ENCODE measurements around the gene BBS9.
"Not testable (repeated sequence)": the region's sequence is repeated elsewhere in the genome, so short reads cannot be mapped to it uniquely, and the experiment has no call there.

BBS9 gene

DNA sequence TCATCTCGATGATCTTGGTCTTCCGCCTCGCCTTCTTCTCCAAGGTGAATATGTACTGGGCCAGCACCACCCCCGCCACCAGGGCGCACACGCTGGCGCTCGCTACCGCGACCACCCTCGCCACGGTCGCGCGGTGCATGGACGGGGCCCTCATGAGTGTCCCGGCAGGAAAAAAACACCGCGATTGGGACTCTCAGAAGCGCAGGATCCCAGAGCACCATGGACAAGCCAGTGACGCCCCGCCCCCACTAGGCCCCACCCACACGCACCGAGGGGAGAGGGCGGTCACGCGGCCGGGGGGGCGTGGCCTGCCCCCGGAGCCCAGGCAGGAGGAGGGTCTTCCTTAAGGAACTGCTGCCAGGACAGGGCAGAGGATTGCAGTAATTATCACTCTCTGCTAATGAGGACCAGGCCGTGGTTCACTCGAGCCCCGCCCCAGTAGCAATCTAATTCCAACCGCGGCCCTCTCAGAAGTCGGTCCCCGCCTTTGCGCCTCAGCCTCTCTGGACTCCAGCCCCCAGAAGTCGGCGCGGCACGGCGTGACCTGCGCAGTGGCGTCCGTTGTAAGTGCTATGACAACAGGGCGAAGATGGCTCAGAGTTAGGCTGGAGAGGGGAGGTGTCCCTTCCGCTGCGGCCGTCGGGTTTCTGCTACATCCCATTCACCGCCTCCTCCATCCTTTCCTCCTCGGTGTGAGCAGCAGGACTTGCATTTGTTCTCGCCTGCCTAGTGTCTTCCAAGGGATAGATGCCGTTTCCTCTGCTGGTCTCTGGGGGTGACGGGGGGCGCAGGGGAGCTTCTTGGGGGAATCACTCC lies at the start of gene BBS9:
Gene BBS9, plus strand, starts transcription at position 575 of the 816 bp plus-strand sequence. CDS start 16,689 bp downstream, outside the sequence.
- peak; percentile 79 to 91 (median 86) for DNase-seq (ENCODE audit: low read depth in 3 of 3)

DNA sequence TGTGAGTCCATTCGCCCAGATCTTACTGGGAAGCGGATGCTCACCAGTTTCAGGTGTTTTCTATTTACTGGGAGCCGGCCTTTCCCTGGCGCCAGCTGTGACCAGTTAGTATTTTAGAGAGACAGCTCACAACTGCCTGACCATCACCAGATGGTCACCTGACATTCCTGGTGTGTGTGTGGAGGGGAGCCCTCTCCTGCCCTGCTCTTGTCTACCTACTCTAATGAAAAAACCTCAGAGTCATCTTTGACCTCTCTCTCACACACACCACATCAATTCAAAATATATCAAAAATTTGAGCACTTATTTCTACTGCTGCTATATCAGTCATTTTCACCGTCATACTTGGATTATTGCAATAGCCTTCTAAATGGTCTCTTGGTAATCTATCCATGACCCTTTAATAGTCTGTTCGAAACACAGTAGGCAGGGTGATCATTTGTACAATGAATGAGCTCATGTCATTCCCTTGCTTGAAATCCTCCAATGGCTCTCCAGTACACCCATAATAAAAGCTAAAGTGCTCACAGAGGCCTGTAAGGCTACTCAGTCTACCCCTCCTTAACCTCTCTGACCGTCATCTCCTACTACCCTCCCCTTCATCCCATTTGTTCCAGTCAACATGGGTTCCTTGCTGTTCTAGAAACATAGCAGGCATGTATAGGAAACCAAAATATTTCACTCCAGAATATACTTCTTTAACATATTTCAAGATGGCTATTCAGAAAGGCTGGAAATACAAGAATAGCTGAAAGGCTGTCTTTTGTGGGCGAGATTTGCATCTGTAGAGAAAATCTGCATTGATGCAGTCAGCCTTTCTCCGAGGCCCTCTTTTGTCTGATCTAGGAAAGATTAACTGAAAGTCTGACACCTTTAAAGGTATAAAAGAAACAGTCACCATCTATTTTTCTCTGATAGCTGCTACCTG lies 49.3 kb upstream of the BBS9 start:
- DNase-seq (ENCODE audit: low read depth in 3 of 3), result no peak

DNA sequence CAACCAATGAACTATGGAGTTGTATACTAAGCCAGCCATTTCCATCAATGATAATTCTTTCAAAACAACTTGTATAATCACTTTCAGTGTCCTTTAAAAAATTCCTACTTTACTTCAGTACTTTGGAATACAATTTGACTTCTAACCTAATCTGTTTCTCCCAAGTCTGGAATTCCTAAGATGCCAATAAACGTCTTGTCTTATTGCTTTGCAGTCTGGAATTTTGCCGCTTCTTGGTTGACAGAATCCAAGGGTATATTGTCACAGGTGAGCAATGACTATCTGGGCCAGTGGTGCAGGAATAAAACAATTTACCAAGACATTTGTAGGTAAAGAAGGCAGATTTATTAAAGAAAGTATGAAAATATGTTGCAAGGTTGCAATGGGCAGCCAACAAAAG lies 42.0 kb upstream of the BBS9 start:
- no peak for DNase-seq (ENCODE audit: low read depth in 3 of 3)

DNA sequence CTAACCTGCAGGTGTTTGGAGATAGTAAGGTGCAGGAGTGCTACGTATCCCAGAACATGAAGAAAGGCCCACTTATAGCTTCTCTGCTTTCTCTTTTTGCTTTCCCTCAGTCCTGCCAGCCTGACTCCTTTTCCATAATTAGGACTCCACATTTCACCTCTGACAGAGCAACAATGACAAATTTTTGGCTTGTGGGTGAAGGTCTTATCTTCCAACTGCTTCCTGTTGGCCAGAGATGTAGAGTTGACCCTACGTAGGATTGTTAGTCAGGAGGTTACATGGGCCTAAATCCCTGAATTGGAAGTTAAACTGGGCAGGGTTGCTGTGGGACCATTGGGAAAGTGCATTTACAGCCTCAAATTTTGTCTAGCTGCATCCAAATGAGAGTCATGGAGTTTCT lies 41.5 kb upstream of the BBS9 start:
- no peak for DNase-seq (ENCODE audit: low read depth in 3 of 3)

DNA sequence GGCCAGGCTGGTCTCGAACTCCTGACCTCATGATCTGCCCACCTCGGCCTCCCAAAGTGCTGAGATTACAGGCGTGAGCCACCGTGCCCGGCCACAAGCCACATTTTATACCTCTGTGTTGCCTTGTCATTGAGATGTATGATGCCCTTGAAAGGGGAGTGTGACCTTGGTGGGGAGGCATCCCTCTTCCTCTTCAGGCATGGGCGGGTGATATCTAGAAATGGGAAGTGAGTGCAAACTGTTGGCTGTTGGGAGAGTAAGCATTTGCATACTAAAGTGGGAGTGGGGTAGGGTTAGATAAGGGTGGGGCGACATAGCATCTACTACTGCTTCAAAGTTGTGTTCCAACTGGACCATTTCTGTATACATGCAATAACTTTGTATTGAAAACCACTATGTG lies 40.2 kb upstream of the BBS9 start:
- DNase-seq (ENCODE audit: low read depth in 3 of 3), result no peak

DNA sequence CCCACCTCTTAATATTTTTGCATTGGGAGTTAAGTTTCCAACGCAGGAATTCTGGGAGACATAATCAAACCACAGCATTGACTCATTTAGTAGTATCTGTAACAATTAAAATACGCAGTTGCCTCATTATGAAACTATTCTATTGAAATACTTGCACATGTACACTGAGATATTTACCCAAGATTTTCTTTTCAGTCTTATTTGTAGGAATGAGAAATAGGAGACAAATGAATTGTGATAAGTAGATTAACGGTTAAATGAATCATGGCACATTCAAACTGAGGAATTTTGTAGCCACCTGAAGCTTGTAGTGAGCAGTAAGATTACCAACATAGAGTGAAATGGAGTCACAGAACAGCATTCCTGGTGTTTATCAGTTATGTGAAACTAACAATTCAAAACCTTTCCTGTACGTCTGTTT lies 38.2 kb upstream of the BBS9 start:
- DNase-seq (ENCODE audit: low read depth in 3 of 3), result no peak

DNA sequence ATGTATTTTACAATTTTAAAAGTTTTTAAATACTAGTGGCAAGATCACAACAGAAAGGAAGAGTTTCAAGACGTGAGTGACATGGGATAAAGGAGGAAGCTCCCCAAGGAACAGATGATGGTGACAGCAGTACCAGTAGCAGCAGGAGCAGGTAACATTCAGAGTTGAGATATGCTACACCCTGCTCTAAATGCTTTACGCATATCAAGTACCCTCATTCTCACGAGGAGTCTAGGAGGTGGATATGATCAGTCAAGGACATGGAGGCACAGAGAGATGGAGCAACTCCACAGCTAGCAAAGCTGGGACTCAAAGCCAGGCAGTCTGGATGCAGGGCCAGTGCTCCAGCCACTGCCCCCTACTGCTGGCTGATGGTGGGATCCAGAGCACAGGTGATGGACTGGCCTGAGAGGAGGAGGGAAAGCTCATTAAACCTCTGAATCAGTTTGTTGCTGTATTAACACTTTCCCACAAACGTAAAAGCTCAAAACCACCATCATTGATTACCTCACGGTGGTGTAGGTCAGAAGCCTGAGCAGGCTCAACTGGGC lies 37.6 kb upstream of the BBS9 start:
- DNase-seq (ENCODE audit: low read depth in 3 of 3), result no peak

DNA sequence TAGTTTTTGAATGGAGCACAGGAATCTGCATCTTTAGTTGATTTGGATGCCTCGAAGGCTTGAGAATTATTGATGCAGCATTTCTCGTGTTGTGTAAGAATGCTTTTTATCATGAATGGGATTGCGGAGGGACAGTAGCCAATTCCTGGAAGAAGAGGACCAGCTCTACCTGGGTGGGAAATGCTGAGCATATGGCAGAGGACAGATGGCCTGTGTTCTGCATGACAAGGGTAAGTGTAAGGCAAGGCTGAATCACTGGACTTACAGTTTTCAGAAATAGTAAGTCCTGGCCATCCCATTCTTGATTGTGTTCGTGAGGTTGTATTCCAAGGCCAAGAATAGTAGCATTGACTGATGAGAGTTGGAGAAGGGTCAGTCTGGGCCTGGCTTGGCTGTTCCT lies 36.1 kb upstream of the BBS9 start:
- no peak for DNase-seq (ENCODE audit: low read depth in 3 of 3)

DNA sequence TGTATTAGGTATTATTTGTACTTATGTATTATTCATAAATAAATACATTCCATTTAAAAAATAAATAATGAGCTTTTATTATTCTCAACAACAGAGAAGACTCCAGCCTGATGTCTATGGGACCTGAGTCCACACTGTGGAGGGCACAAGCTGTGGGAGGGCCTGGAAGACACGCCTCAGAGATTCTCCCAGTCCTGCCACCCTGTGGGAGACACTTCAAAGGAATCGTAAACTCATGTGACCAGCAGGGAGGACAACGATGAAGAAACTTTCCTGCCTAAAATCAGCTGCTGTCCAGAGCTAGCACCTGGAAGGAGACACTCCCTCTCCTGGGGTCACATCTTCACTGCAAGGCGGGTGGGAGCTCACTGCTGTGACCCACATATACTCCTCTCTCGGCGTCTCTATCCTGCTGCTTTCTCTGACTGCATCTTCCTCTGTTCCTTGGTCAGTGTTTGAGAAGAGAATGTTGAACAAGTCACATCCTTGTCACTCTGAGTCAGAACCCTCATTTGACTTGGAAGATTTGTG lies 34.6 kb upstream of the BBS9 start:
- DNase-seq (ENCODE audit: low read depth in 3 of 3), result not testable (repeated sequence)

DNA sequence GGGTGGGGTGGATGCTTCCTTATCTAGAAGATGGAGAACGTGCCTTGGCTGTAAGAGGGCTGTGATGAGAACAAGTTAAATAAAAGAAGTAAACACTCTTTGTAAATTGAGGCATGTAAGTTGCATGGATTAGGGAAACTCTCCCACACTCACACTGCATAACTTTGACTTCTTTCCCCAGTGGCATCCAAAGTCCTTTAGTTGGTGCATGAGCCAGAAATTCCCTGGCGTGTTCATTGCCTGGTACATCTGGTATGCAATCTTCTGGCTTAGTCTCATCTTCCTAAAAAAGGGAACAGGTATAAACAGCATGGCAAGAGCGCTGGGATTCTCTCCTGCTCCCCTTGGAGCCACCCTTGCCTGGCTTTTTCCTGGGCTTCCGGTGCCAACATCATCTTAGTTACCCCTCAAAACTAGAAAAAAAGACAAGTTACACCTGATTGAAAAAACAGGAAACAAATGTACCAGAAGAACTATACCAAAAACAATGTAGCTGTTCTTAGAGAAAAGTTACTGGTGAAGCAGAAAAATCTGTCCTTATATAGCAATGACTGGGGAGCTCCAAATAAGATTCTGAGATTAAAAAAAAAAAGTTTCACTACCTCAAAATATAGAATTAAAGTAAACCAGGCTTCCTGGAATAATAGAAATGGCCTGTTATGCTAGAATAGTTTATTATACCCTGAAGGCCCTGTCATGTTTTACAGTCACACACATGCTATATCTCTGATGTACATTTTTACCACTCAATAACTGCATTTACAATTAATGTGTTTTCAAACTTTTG lies 30.0 kb upstream of the BBS9 start:
- no peak for DNase-seq (ENCODE audit: low read depth in 3 of 3)

DNA sequence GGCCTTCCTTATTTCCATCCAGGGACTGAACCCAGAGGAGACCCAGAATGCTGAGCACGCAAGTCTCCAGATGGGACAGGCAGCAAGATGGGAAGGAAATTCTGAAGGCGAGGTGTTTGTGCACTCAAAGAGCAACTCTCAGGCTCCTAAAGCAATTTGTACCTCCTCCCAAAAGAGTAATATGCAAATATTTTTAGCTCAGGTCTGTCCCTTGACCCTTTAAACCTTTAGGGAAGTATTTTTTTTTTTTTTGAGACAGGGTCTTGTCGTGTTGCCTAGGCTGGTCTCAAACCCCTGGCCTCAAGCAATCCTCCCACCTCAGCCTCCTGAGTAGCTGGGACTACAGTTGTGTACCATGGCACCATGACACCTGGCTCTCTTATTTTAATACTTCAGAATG lies 28.6 kb upstream of the BBS9 start:
- no peak for DNase-seq (ENCODE audit: low read depth in 3 of 3)

DNA sequence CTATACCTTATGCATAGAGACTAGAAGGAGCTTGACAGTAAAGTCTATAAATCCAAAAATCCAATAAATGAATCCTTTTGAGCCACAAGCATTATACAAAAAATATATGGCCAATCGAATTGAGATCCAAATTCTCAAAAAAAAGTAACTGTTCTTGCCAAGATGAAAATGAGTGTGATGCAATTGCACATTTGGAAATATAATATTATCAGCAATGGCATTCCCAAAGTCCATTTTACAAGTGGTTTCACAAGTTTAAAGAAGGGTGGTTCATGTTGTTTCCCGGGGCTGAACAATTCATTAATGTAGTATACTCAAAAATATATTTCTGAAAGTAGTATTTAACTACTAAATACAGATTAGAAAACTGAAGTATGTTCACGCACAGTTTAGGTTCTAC lies 27.5 kb upstream of the BBS9 start:
- no peak for DNase-seq (ENCODE audit: low read depth in 3 of 3)

DNA sequence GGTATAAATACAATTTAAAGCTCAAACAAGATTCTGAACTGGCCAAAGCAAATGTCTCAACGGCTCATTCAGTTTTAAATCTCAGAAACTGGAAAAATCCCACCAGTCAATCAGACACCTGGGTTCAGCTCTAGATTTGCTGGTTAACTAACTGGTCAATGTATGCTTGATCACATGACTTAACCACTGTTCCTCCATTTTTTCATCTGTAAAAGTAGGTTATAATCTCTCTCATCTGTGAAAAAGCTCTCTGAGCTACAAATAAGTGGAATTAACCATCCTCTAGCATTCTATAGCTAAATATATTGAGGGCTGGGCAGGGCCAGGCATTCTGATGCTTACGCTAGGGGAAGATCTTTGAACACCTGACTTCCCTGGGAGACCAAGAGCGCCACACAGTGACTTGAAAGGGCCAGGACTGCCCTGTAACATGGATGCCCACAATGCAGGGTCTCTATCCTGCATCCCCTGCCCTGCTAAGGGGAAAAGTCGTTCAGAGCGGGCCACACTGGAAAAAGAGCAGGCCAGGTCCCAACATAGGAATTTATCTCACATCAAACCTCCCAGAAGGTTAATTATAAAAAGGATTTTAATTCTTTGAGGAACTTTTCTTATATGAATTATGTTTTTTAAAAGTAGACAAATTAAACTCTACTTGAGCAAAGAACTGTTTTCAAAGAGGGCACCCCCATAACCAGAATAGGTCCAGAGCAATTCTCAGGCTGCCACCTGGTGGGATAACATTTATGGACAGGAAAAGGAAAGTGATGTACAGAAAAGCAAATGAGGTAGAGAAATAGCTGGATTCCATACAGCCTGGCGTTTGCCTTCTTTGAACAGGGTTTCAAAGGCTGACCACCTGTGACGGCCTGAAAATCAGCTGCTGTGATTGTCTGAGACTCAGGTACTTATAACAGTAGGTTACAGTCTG lies 22.0 kb upstream of the BBS9 start:
- DNase-seq (ENCODE audit: low read depth in 3 of 3), result no peak

DNA sequence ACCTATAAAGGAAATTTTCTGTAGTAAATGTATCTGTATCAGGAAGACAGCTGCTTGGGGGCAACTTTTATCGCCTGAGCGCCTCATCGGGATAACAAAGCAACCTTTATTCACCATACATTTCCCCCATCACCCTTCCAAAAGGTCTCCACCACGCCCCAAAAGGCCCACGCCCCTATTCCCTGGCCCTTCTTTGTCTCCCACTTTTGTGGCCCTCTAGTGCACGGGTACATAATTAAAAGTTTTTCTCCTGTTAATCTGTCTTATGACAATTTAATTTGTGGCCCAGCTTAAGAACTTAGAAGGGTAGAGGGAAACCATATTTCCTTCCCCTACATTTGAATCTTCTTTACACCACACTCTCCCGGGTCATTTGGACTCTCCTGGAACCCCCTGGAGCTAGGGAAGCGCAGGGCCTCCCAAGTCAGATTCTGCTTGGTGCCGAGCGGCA lies 20.8 kb upstream of the BBS9 start:
- no peak for DNase-seq (ENCODE audit: low read depth in 3 of 3)

DNA sequence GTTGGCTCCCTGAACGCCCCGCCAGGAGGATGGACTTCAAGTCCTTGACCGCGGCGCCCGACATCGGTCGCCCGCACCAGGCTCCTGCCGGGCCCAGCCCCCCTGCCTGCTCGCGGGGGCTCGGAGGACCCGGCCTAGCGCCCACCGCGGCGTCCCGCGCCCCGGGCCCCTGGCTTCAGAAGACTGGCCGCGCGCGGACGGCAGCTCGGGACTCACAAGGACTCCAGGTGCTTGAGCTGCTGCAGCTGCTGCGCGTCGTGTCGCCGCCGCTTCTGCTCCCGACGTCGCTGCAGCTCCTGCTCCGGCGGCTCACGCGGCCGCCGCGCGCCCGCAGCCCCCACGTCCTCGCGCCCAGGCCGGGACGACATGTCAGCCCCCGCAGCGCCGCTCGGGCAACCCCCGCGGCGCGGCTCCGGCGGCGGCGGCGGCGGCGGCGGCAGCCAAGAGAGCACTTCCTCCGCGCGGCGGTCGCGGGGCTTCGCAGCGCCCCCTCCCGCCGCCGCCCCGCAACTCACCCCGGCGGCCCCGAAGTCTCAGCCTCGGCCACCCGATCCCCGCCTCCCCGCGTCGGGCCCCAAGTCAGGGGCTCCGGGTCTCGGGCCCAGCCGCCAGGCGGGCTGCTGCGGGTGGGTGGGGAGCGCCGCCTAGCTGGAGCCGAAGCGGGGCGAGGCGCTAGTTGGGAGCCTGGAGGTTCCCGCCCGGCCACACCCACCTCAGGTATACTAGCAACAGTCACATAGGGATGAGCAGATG lies 20.2 kb upstream of the BBS9 start, which contains the start of gene RP9:
Gene RP9, minus strand, starts transcription at position 400 of the 753 bp plus-strand sequence. Its CDS starts 32 bp downstream, at position 368.
- DNase-seq (ENCODE audit: low read depth in 3 of 3), result peak; percentile 59 to 68 (median 66)

DNA sequence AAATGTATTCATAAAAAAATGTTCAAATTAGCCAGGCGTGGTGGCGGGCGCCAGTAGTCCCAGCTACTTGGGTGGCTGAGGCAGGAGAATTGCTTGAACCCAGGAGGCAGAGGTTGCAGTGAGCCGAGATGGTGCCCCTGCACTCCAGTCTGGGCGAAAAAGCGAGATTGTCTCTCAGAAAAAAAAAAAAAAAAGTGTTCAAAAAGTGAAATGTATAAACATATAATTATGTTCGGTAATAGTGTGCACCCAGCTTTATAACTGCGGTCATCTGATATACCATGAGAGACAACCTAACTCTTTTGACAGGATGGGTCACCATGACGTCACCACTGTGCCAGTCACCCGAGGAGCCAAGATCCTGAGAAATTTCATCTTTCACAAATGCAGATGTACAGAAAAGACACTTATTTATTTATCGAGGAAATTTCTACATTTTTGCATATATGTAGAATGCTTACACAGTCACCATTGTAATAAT lies 19.6 kb upstream of the BBS9 start:
- no peak for DNase-seq (ENCODE audit: low read depth in 3 of 3)

DNA sequence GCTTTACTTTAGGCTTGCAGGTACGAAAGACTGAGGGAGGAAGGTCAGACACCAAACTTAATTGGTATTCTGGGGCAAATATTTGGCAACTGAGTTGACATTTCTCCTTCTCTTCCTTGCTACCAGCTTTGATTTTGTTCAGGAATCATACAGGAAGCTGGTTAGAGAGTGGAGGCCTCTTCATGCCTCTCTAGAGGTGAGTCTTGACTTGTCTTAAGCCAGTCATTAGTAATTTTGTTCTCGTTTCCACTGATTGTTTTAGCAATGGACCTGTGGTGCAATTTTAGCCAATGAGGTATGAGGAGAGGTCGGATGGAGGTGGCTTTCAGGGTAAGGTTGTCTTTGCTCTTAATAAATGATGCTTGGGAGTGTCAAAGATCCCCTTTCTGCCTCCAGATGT lies 17.8 kb upstream of the BBS9 start:
- DNase-seq (ENCODE audit: low read depth in 3 of 3), result no peak

DNA sequence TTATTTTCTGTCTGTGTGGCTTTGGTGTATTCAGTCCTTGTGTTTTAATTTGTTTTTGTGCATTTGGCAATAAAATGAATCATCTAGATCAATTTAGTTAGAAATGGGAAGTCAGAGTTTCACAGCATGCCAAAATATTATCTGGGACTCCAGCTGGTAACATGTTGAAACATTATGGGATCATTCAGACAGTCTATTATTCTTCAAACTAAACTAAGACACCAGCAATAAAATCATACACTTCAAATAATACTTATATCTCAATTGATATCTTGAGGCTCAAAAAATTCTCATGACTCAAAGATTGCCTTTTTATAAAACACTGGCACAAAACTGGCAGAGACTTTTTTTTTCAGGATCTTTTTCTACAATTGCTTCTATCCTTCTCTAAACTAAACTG lies 14.4 kb upstream of the BBS9 start:
- DNase-seq (ENCODE audit: low read depth in 3 of 3), result no peak

DNA sequence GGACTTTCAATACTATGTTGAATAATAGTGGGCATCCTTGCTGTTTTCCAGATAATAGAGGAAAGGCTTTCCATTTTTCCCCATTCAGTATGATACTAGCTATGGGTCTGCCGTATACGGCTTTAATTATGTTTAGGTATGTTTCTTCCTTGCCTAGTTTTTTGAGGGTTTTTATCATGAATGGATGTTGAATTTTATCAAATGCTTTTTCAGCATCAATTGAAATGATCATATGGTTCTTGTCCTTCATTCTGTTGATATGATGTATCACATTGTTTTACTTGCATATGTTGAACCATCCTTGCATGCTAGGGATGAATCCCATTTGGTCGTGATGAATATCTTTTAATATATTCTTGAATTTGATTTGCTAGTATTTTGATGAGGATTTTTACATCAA lies 11.0 kb upstream of the BBS9 start:
- DNase-seq (ENCODE audit: low read depth in 3 of 3), result no peak

All from stimulated activated CD4-positive, alpha-beta T cell treated with anti-CD3 and anti-CD28 coated beads, TNF-alpha, amount 100 ng/mL, for 4 hours (primary cell).